Fibroblast of lung (primary cell): Measurements from ENCODE around the gene SLC24A3.

Source experiments
- CTCF ChIP-seq, 2 donors: IDR thresholded peaks in 1 of 2; conservative IDR thresholded peaks in 1 of 2; 1 replicate in 1 of 2; 2 replicates in 1 of 2; pipeline ENCODE4 v1.5.1; 2011 to 2012; ENCODE audit warnings: low read length in 2 of 2, control low read depth in 1 of 2, inconsistent platforms in 1 of 2, low read depth in 1 of 2, mild to moderate bottlenecking in 1 of 2
- EZH2 ChIP-seq: IDR thresholded peaks from 2 replicates; pipeline ENCODE4 v1.5.1; 2012; ENCODE audit warnings: low read length, control low read depth, mild to moderate bottlenecking; ENCODE audit errors: missing control alignments

DNA sequence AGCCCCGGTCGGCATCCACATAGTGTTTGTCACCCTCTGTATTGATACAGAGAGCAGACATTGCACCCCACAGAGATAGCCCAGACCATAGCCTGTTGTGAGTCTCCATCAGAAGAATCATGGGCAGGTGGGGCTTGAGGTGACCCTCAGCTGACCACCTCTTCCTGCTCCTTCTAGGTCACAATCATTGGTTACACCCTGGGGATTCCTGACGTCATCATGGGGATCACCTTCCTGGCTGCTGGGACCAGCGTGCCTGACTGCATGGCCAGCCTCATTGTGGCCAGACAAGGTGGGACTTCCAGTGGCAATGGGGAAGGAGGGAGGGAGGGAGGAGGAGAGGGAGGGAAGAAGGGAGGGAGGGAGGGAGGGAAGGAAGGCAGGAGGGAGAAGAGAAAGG, 484.2 kb downstream of the SLC24A3 start:
- TF ChIP-seq EZH2 (no peak), CTCF (conservative IDR thresholded peaks at IDR 0.05 in 1 of 2, IDR thresholded peaks at IDR 0.05 in 1 of 2; ENCODE audit: low read depth in 1 of 2, low read length in 2 of 2) (no peak)
